ENCODE measurements around the gene PBX1.

PBX1 gene

GRCh38 chr1:164774819-164775654 lies 216.1 kb downstream of the PBX1 start:
- no peak overlapping the region for H3K14ac ChIP-seq (ENCODE audit: low read length)
- peaks cover 2% of the 10 kb centered on the region for H3K79me1 ChIP-seq (ENCODE audit: low read depth, low read length)
- no peaks in the 10 kb centered on the region for H3K27me3 ChIP-seq (ENCODE audit: control insufficient read depth in 3 of 3, insufficient read depth in 3 of 3, low read depth in 1 of 3, low read length in 3 of 3)
- H2BK12ac ChIP-seq (ENCODE audit: low read length), result no peak overlapping the region
- no peak overlapping the region for H3K23ac ChIP-seq (ENCODE audit: low read depth, low read length, poor library complexity)
- H3K4me3 ChIP-seq (ENCODE audit: low read length in 2 of 2), result no peak overlapping the region
- H3K9me3 ChIP-seq (replicated peaks in 1 of 2; ENCODE audit: control insufficient read depth in 2 of 2, insufficient read depth in 1 of 2, low read depth in 1 of 2, low read length in 2 of 2), result no peaks in the 10 kb centered on the region
- no peak overlapping the region for H3K18ac ChIP-seq (ENCODE audit: low read length)
- DNase-seq (ENCODE audit: low spot score), result no peak
- no peaks in the 10 kb centered on the region for H3K36me3 ChIP-seq (replicated peaks in 1 of 2; ENCODE audit: control insufficient read depth in 2 of 2, insufficient read depth in 2 of 2, low read length in 2 of 2)
- H2AK5ac ChIP-seq (ENCODE audit: low read depth, low read length), result no peak overlapping the region
- no peak overlapping the region for H2AFZ ChIP-seq (ENCODE audit: low read length)
- H4K8ac ChIP-seq (ENCODE audit: low read depth, low read length), result no peak overlapping the region
- H3K4me1 ChIP-seq (ENCODE audit: control insufficient read depth in 2 of 2, insufficient read depth in 1 of 2, low read depth in 1 of 2, low read length in 2 of 2), result peaks cover 11 to 26% of the 10 kb centered on the region in 2 donors
- no peak overlapping the region for H3K27ac ChIP-seq (replicated peaks; ENCODE audit: low read length)
- H3K4me2 ChIP-seq (ENCODE audit: insufficient read depth, low read length, poor library complexity, severe bottlenecking), result no peak overlapping the region
- H2BK15ac ChIP-seq (ENCODE audit: low read length), result no peak overlapping the region
- WGBS, 2 donors (ENCODE audit: extremely low coverage in 2 of 2, insufficient read length in 2 of 2, insufficient replicate concordance in 1 of 2), result no CpG with 5 or more reads among the region's 16 CpGs
- H3K4ac ChIP-seq (ENCODE audit: low read length), result no peak overlapping the region
- H3K9ac ChIP-seq (ENCODE audit: low read depth, low read length, poor library complexity), result no peak overlapping the region
- H2BK120ac ChIP-seq (ENCODE audit: low read depth, low read length), result no peak overlapping the region
- no peak overlapping the region for H4K91ac ChIP-seq (ENCODE audit: low read depth, low read length, poor library complexity)
- H2BK5ac ChIP-seq (ENCODE audit: low read length), result no peak overlapping the region

GRCh38 chr1:164777518-164777917 lies 218.5 kb downstream of the PBX1 start:
- H3K9ac ChIP-seq (ENCODE audit: low read depth, low read length, poor library complexity), result no peak overlapping the region
- no peak overlapping the region for H3K4me3 ChIP-seq (ENCODE audit: low read length in 2 of 2)
- H4K8ac ChIP-seq (ENCODE audit: low read depth, low read length), result no peak overlapping the region
- no peak overlapping the region for H2BK120ac ChIP-seq (ENCODE audit: low read depth, low read length)
- no peak overlapping the region for H3K4me2 ChIP-seq (ENCODE audit: insufficient read depth, low read length, poor library complexity, severe bottlenecking)
- no peak overlapping the region for H3K27ac ChIP-seq (replicated peaks; ENCODE audit: low read length)
- H3K9me3 ChIP-seq (replicated peaks in 1 of 2; ENCODE audit: control insufficient read depth in 2 of 2, insufficient read depth in 1 of 2, low read depth in 1 of 2, low read length in 2 of 2), result peaks cover 0 to 4% of the 10 kb centered on the region in 2 donors
- no peak overlapping the region for H2BK12ac ChIP-seq (ENCODE audit: low read length)
- peaks cover 2% of the 10 kb centered on the region for H3K79me1 ChIP-seq (ENCODE audit: low read depth, low read length)
- no peak overlapping the region for H2BK5ac ChIP-seq (ENCODE audit: low read length)
- peaks cover 0 to under 1% of the 10 kb centered on the region in 2 donors for H3K36me3 ChIP-seq (replicated peaks in 1 of 2; ENCODE audit: control insufficient read depth in 2 of 2, insufficient read depth in 2 of 2, low read length in 2 of 2)
- H3K4me1 ChIP-seq (ENCODE audit: control insufficient read depth in 2 of 2, insufficient read depth in 1 of 2, low read depth in 1 of 2, low read length in 2 of 2), result peaks cover 7 to 15% of the 10 kb centered on the region in 2 donors
- DNase-seq (ENCODE audit: low spot score), result no peak
- no peak overlapping the region for H4K91ac ChIP-seq (ENCODE audit: low read depth, low read length, poor library complexity)
- H3K4ac ChIP-seq (ENCODE audit: low read length), result no peak overlapping the region
- H3K18ac ChIP-seq (ENCODE audit: low read length), result no peak overlapping the region
- no peaks in the 10 kb centered on the region for H3K27me3 ChIP-seq (ENCODE audit: control insufficient read depth in 3 of 3, insufficient read depth in 3 of 3, low read depth in 1 of 3, low read length in 3 of 3)
- no peak overlapping the region for H2BK15ac ChIP-seq (ENCODE audit: low read length)
- no peak overlapping the region for H2AFZ ChIP-seq (ENCODE audit: low read length)
- H3K14ac ChIP-seq (ENCODE audit: low read length), result no peak overlapping the region
- WGBS, 2 donors (ENCODE audit: extremely low coverage in 2 of 2, insufficient read length in 2 of 2, insufficient replicate concordance in 1 of 2), result no CpG with 5 or more reads among the region's 2 CpGs
- H2AK5ac ChIP-seq (ENCODE audit: low read depth, low read length), result no peak overlapping the region
- no peak overlapping the region for H3K23ac ChIP-seq (ENCODE audit: low read depth, low read length, poor library complexity)

- Histone ChIP-seq H3K27ac (replicated peaks; ENCODE audit: low read length) (no peak overlapping the region), H3K18ac (ENCODE audit: low read length) (no peak overlapping the region), H3K79me1 (ENCODE audit: low read depth, low read length) (peaks cover 2% of the 10 kb centered on the region)
Measured at GRCh38 chr1:164779376-164779775, 220.4 kb downstream of the PBX1 start.

GRCh38 chr1:164780111-164780812 lies 221.3 kb downstream of the PBX1 start:
- DNase-seq (ENCODE audit: low spot score), result no peak
- Histone ChIP-seq H3K4me2 (ENCODE audit: insufficient read depth, low read length, poor library complexity, severe bottlenecking) (no peak overlapping the region), H3K79me1 (ENCODE audit: low read depth, low read length) (peaks cover 2% of the 10 kb centered on the region)

More at GRCh38 chr1:164779376-164779775, 220.4 kb downstream of the PBX1 start:
- peaks cover 0 to 7% of the 10 kb centered on the region in 2 donors for H3K36me3 ChIP-seq (replicated peaks in 1 of 2; ENCODE audit: control insufficient read depth in 2 of 2, insufficient read depth in 2 of 2, low read length in 2 of 2)
- H4K8ac ChIP-seq (ENCODE audit: low read depth, low read length), result no peak overlapping the region
- H2AFZ ChIP-seq (ENCODE audit: low read length), result no peak overlapping the region
- no peak overlapping the region for H2AK5ac ChIP-seq (ENCODE audit: low read depth, low read length)
- no peak overlapping the region for H2BK15ac ChIP-seq (ENCODE audit: low read length)
- no peak overlapping the region for H2BK5ac ChIP-seq (ENCODE audit: low read length)
- no peak overlapping the region for H3K4me3 ChIP-seq (ENCODE audit: low read length in 2 of 2)
- no peak for DNase-seq (ENCODE audit: low spot score)
- H3K4me2 ChIP-seq (ENCODE audit: insufficient read depth, low read length, poor library complexity, severe bottlenecking), result no peak overlapping the region
- no peak overlapping the region for H2BK120ac ChIP-seq (ENCODE audit: low read depth, low read length)
- no peak overlapping the region for H3K14ac ChIP-seq (ENCODE audit: low read length)
- no peak overlapping the region for H3K4ac ChIP-seq (ENCODE audit: low read length)
- peaks cover 6 to 15% of the 10 kb centered on the region in 2 donors for H3K4me1 ChIP-seq (ENCODE audit: control insufficient read depth in 2 of 2, insufficient read depth in 1 of 2, low read depth in 1 of 2, low read length in 2 of 2)
- no peak overlapping the region for H3K9ac ChIP-seq (ENCODE audit: low read depth, low read length, poor library complexity)
- H3K27me3 ChIP-seq (ENCODE audit: control insufficient read depth in 3 of 3, insufficient read depth in 3 of 3, low read depth in 1 of 3, low read length in 3 of 3), result no peaks in the 10 kb centered on the region
- WGBS, 2 donors (ENCODE audit: extremely low coverage in 2 of 2, insufficient read length in 2 of 2, insufficient replicate concordance in 1 of 2), result no CpG with 5 or more reads among the region's 3 CpGs
- no peak overlapping the region for H4K91ac ChIP-seq (ENCODE audit: low read depth, low read length, poor library complexity)
- H3K23ac ChIP-seq (ENCODE audit: low read depth, low read length, poor library complexity), result no peak overlapping the region
- no peak overlapping the region for H2BK12ac ChIP-seq (ENCODE audit: low read length)
- peaks cover 0 to 4% of the 10 kb centered on the region in 2 donors for H3K9me3 ChIP-seq (replicated peaks in 1 of 2; ENCODE audit: control insufficient read depth in 2 of 2, insufficient read depth in 1 of 2, low read depth in 1 of 2, low read length in 2 of 2)

More at GRCh38 chr1:164780111-164780812, 221.3 kb downstream of the PBX1 start:
- Histone ChIP-seq H3K4ac (ENCODE audit: low read length) (no peak overlapping the region), H2BK5ac (ENCODE audit: low read length) (no peak overlapping the region), H4K91ac (ENCODE audit: low read depth, low read length, poor library complexity) (no peak overlapping the region), H3K36me3 (replicated peaks in 1 of 2; ENCODE audit: control insufficient read depth in 2 of 2, insufficient read depth in 2 of 2, low read length in 2 of 2) (peaks cover 0 to 7% of the 10 kb centered on the region in 2 donors), H3K4me3 (ENCODE audit: low read length in 2 of 2) (no peak overlapping the region), H2AFZ (ENCODE audit: low read length) (no peak overlapping the region), H3K27me3 (ENCODE audit: control insufficient read depth in 3 of 3, insufficient read depth in 3 of 3, low read depth in 1 of 3, low read length in 3 of 3) (no peaks in the 10 kb centered on the region), H3K23ac (ENCODE audit: low read depth, low read length, poor library complexity) (no peak overlapping the region), H2AK5ac (ENCODE audit: low read depth, low read length) (no peak overlapping the region), H2BK12ac (ENCODE audit: low read length) (no peak overlapping the region), H2BK120ac (ENCODE audit: low read depth, low read length) (no peak overlapping the region), H3K9me3 (replicated peaks in 1 of 2; ENCODE audit: control insufficient read depth in 2 of 2, insufficient read depth in 1 of 2, low read depth in 1 of 2, low read length in 2 of 2) (peaks cover 0 to 4% of the 10 kb centered on the region in 2 donors), H2BK15ac (ENCODE audit: low read length) (no peak overlapping the region), H3K9ac (ENCODE audit: low read depth, low read length, poor library complexity) (no peak overlapping the region), H4K8ac (ENCODE audit: low read depth, low read length) (no peak overlapping the region), H3K4me1 (ENCODE audit: control insufficient read depth in 2 of 2, insufficient read depth in 1 of 2, low read depth in 1 of 2, low read length in 2 of 2) (peaks cover 2 to 15% of the 10 kb centered on the region in 2 donors), H3K18ac (ENCODE audit: low read length) (no peak overlapping the region), H3K14ac (ENCODE audit: low read length) (no peak overlapping the region), H3K27ac (replicated peaks; ENCODE audit: low read length) (no peak overlapping the region)
- no CpG with 5 or more reads among the region's 12 CpGs for WGBS, 2 donors (ENCODE audit: extremely low coverage in 2 of 2, insufficient read length in 2 of 2, insufficient replicate concordance in 1 of 2)
